HG02678 (cell line): ENCODE results near the gene SUSD5.
"Not testable (repeated sequence)": the region's sequence is repeated elsewhere in the genome, so short reads cannot be mapped to it uniquely, and the experiment has no call there.

Source experiments
- ATAC-seq: cut with Tn5 transposase; IDR thresholded peaks from one replicate; pipeline ENCODE4 v1.9.1; 2021; ENCODE audit warnings: mild to moderate bottlenecking, moderate library complexity; ENCODE audit not compliant: unreplicated experiment

The SUSD5 gene

DNA sequence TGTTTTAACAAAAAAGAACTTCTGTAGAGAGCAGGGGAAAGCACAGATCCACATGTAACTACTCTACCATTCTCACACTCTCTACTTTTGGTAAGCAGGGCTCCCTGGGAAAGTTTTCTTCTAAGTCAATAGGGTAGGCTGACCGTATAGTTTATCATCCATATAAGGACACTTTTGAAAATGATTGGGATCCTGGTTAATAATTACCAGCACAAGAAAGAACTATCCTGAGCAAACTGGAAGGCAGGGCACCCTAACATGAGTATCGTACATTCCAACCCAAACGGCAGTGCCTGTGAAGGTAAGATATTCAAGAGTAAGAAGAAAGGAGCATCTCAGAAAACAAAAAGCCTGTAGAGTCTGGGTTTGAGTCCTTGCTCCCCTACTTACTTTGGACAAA is 22.1 kb downstream of the SUSD5 start:
- ATAC-seq: no peak

DNA sequence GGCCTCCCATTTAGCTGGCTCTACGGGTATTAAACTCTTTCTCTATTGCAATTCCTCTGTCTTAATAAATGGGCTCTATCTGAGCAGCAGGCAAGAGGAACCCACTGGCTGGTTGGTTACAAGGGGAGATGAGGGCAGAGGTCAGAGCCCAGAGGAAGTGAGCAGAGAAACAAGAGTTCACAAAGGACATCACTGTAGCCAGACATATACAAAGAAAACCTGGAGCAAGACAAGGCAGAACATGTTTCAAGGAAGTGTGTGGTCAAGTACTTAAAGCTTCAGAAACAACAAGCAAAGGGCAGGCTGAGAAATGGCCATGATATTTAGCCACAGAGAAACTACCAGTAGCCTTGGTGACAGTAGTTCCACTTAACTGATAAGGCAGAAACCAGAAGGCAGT is 24.3 kb downstream of the SUSD5 start:
- no peak for ATAC-seq

DNA sequence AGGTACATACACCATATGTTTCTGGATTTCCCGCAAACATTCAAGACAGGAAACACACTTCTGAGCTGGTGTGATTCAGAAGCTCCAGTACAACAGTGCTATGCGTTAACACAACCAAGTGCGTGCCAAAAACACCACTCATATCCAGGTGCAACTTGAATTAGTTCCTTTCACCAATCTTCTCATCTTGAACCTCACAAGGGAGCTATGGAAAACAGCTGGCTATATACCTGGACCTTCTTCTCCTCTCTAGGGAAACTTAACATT is 31.3 kb downstream of the SUSD5 start:
- no peak for ATAC-seq

DNA sequence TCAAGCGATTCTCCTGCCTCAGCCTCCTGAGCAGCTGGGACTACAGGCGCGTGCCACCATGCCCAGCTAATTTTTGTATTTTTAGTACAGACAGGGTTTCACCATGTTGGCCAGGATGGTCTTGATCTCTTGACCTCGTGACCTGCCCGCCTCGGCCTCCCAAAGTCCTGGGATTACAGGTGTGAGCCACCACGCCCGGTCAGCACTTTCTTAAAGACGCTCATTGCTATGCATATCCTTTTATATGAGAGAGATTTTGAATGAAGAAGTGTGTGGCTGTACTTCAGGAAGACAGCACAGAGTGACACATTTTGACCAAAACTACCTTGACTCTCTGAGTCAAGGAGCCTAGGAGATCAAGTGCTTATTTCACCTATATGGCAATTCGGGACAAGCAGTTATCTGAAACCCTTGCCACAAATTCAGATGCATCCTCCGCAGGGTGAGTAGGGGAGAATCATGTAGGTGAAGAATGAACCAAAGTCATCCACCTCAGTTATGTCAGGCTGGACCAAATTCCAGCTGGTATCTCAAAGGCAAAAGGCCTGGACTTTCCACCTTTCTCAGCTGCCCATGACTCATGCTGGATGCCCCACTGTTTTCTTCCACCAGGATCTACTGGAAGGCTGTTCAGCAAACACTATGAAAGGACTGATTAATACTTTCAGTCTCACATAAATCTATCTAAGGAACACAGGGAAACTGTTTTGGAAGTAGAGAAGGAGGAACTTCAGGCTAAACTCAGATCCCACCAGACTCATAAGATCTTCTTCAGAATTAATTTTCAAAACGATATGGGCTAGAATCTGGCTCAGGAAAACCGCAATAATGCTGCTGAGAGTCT is 31.9 kb downstream of the SUSD5 start:
- no peak for ATAC-seq

DNA sequence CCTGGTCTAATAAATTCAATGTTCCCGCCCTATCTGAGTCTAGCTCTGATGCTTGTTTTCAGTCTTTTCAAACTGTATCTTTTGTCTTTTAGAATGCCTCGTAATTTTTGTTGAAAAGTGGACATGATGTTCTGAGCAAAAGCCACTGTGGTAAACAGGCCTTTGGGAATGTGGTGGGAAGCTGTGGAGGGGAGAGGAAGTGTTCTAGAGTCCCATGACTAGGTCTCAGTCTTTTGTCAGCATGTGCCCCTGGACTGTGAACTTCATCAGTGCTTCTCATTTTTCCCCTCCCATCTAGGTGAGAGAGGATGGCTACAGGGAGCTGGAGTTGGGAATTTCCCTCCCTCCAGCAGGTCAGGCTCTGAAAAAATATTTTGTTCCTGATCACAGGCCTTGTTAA is 33.7 kb downstream of the SUSD5 start:
- no peak for ATAC-seq

DNA sequence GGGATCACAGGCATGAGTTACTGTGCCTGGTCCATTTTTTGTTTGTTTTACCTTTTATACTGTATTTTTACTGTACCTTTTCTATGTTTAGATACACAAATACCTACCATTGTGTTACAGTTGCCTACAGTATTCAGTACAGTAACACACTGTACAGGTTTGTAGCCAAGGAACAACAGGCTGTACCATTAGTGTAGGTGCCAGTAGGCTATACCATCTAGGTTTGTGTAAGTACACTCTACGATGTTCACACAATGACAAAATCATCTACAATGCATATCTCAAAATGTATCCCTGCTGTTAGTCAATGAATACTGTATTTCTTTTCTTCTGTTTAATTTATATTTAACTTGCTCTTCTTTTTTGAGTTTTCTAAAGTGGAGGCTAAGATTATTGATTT is 37.0 kb downstream of the SUSD5 start:
- not testable (repeated sequence) for ATAC-seq

DNA sequence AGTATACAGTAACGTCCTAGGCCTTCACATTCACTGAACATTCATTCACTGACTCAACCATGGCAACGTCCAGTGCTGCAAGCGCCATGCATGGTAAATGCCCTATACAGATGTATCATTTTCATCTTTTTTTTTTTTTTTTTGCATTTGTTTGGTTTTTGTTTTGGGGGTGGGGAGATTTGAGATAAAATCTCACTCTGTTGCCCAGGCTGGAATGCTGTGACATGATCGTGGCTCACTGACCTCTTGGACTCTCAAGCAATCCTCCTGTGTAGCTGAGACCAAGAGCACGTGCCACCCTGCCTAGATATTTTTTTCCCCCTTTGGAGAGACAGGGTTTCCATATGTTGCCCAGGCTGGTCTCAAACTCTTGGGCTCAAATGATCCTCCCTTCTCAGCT is 37.4 kb downstream of the SUSD5 start:
- no peak for ATAC-seq

DNA sequence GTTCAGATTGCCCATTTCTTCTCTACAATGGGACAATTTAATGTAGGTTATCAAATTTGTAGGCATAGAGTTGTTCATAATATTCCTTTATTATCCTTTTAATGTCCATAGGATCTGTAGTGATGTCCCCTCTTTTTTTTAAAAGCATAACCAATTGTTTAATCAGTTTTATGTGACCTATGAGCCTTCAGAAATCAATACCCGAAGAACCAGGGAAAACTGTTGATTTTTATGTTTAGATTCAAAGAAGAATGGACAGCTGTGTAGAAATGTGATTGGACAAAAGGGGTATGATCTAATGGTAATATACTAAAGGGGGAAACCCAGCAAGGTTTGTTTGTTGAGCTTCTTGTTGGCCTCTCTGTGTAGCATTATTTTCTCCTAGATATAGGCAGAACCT is 39.5 kb downstream of the SUSD5 start:
- no peak for ATAC-seq

DNA sequence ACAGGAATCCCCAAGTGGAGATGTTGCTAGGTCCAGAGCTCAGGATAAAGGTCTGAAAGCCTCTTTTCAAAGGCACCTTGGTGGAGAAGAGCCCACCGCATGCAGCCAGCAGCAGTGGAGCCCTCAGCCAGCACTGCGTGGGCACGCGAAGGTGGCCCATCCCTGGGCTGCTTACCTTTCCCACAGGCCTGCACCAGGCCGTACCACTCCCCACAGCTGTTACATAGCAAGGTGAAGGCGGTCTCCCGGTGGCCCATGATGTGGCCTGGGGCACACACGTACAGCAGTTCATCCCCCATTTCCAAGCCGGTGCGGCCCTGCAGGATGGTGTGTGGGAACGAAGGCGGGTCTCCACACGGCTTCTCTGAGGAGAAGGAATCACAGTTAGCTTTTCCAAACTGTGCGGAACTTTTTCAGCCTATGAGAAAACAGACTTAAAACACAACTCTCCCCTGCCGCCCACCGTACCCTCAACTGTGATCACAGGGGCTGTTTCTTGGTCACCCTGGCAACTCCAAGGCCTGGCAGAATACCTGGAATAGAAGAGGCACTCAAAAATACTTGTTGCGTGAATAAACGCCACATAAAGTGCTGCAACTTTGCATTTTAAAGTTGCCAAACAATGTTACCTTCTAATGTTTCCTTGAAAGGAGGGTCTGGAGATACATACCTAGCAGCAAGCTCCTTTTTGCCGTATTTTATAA is 43.7 kb downstream of the SUSD5 start:
- ATAC-seq: no peak

DNA sequence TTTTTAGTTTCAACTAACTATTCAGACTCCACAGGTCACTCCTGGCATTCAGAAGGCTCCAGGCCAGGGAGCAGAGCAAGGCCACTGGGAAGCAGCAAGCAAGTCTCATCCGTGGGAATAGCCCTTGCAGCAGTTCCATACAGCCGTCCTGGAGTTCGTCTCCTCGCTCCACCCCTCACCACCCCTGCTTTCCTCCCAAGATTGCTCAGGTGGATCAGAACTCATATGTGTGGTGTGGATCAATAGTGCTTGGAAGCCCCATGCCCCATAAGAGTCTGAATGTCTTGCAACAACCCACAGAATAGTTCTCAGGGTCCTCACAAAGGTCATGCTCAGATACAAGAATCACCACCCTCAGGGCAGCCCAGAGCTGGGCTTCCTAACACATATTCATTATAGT is 44.5 kb downstream of the SUSD5 start:
- ATAC-seq: no peak

DNA sequence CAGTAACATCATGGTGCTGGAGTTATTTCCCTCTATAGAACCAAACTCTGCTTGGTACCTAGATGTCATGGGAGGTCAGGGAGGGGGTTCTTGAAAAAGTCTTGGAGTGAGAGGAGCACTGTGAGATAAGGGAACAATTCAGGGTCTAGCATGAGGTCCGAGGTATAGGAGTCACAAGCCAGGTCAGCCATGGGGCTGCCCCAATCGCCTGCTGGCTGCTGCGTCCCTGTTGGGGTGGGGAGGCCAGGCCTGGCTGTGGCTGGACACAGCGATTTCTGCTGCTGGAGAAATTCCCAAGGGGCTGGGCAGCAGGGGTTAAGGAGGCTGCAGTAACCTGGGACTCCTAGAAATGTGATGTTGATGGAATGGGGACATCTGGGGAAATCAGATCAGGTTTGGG is 44.9 kb downstream of the SUSD5 start:
- ATAC-seq: no peak

DNA sequence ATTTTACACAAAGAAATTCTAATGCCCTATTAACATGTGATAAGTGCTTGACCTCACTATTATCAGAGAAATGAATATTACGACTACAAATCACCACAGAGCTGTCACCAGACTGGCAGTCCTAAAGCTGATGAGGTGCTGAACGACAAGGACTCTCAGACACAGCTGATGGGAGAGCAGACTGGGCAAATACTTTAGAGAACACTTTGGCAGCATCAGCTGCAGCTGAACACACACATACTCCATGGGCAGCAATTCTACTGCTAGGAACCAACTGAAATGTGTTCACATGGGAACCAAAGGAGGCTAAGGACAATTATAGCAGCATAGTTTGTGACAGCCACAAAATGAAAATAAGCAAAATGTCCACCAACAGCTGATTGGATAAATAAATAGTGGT is 45.5 kb downstream of the SUSD5 start:
- no peak for ATAC-seq

DNA sequence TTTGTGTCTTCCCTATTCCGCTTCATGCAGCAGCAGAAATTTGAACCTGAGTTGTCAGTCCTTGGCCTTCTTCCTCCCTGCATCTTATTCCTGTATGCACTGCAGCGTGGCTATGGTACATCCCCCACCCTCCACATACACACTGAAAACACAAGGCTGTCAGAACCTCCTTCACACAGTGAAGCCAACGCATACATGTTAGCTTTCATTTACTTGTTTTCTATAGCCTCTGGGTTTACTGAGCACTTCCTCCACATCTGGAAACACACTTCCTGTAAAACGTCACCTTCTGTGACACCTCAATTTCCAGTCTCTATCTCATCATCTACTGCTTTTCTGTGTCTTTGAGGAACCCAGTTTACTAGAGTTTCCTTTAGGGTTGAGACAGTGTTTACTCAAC is 47.0 kb downstream of the SUSD5 start:
- ATAC-seq: no peak

DNA sequence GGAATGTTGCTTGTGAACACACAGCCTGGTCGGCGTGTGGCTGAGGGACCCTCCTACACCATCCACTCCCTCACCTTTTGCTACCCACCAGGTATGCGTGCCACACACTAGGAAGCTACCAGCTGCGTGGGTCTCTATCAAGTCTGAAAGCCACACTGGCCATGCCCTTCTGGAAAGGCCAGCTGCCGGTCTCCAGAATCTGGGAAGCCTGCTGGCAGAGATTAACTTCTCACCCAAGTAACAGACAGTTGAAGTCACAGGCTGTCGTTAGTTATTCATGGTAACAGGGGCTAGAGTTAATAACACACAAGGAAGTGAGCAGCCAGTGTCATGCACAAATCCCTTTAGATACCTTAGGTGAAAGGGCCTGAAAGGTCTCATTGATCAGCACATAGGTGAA is 48.1 kb downstream of the SUSD5 start:
- ATAC-seq: no peak

DNA sequence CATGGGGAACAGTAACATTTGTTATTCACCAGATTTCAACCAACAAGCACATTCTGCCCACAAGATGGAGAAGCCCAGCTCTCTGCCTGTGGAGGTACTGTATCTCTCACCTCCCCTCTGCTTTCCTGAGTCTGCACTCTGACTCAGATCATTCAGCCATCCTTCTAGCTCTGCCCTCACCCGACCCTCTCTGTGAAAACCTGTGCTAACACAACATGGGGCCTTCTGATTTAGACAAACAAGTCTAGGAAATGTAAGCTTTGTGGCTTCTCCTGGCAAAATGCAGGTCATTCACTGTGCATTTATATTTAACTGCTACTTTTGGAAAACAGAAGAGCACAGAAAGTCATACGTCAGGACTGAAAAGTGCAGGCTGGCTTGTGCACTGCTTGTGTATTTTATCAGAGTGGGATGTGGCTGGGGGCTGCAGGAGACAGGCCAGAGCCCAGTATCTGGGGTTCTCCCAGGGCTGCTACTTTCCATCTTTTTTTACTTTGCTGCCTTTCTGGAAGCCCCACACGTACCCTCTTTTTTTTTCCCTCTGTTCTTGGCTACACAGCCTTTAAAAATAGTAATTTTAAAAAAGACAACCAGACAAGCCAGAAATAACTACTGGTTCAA is 50.8 kb downstream of the SUSD5 start:
- ATAC-seq: no peak

DNA sequence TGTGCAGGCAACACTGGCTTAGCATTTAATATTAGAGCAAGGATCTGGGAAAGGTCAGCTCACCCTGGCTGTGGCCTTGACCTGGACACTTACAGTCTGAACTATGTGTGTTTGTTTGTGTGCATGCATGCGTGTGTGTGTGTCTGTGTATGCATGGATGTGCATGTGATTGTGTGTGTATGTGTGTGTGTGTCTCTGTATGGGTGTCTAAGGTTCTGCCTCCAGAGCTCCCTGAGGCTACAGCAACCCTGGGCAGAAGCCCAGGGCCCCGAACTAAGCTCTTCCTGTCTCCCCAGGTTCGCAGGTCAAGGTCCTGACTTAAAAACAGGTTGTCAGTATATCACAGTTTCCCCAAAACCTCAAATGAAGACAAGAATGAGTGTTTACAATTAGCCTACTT is 51.3 kb downstream of the SUSD5 start:
- ATAC-seq: no peak

DNA sequence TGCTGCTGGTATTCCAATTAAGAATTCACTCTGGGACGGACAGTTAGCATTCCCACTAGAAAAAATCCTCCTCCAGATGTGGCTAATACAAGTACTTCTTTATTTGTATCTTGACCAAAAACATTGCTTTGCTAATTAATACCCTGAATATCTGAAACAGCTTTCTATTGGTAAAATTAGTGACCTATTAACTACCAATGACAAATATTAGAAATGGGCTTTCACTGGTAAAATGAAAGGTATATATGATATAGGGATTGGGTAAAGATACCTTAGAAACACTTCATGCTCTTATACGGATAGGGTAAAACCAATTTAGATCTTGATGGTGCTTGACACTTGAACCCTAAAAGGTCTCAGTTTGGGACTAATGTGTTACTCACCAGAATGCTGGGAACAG is 52.5 kb downstream of the SUSD5 start:
- no peak for ATAC-seq

DNA sequence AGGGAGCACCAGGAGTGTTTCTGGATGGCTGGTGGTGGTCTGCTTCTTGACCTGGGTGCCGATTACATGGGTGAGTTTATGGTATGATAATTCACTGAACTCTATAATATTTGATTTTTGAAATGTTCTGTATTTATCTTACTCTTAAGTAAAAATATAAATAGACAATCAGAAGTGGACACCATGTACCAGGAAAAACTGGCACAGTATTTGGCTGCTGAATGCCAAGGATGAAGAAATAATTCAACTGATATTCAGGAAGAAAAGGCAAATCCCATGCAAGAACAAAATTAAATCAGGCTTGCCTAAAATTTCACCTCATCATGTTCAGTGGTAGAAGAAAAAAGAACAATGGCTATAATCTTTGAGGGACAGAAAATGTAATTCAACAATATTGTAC is 53.2 kb downstream of the SUSD5 start:
- ATAC-seq: no peak

DNA sequence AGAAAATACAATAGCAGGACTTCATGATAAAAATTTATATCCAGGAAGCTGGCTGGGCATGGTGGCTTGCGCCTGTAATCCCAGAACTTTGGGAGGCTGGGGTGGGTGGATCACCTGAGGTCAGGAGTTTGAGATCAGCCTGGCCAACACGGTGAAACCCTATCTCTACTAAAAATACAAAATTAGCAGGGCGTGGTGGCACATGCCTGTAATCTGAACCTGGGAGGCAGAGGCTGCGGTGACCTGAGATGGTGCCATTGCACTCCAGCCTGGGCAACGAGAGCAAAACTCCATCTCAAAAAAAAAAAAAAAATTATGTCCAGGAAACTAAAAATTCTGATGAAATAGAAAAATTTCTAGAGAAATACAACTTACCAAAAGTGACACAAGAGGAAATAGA is 56.0 kb downstream of the SUSD5 start:
- not testable (repeated sequence) for ATAC-seq

DNA sequence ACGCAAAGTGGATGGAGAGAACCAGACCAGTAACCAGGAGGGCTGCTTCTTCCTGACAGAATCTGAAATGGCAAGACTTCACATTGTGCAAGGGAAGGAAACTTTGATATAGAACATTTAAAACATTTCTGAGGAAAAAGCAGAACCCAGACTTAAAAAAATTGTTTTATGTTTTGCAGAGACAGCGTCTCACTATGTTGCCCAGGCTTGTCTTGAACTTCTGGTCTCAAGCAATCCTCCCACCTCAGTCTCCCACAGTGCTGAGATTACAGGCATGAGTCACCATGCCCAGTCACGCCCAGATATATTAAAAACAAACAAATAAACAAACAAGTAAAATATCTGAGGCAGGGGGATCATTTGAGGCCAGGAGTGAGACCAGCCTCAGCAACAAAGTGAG is 58.6 kb downstream of the SUSD5 start:
- no peak for ATAC-seq

DNA sequence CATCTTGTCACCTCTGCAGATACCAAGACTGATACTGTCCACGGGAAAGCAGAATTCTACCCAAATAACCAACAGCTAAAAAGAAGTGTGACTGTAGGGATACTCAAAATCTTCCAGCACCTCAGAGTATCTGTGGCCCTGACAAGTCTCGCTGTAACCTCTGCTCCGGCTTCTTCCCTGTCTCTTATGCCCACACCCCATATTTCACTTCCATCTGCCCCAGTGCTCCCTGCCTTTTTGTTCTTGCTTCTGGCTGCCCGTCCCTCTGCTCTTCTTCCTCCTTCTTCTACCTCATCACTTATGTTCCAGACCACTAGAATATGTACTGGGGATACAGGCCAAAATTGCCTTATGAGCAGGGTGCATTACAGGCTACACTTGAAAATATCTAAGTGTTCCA is 59.4 kb downstream of the SUSD5 start:
- ATAC-seq: no peak

DNA sequence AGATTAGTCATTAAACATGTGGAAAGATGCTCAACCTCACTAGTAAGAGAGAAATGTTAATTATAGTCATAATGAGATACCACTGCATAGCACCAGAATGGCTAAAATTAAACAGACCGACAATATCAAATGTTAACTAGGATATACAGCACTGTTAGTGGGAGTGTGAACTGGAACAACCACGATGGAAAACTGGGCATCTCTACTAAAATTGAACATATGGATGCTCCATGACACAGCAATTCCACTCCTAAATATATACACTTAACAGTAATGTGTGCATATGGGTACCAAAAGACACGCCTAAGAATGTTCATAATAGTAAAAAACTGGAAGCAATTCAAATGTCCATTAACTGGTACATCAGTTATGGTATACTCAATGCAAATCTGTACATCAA is 63.3 kb downstream of the SUSD5 start:
- ATAC-seq: no peak
